Measurements from ENCODE around the gene CPN2. TPM values are rescaled to one million over a fixed set of nuclear protein-coding genes. Genes with fewer than 3 reads are reported as not detected.
A peak's percentile ranks its signal among the peaks of the same experiment; 100 is the strongest.

CPN2 gene
- total RNA-seq, 2 experiments from 2014 or later, result not detected

DNA sequence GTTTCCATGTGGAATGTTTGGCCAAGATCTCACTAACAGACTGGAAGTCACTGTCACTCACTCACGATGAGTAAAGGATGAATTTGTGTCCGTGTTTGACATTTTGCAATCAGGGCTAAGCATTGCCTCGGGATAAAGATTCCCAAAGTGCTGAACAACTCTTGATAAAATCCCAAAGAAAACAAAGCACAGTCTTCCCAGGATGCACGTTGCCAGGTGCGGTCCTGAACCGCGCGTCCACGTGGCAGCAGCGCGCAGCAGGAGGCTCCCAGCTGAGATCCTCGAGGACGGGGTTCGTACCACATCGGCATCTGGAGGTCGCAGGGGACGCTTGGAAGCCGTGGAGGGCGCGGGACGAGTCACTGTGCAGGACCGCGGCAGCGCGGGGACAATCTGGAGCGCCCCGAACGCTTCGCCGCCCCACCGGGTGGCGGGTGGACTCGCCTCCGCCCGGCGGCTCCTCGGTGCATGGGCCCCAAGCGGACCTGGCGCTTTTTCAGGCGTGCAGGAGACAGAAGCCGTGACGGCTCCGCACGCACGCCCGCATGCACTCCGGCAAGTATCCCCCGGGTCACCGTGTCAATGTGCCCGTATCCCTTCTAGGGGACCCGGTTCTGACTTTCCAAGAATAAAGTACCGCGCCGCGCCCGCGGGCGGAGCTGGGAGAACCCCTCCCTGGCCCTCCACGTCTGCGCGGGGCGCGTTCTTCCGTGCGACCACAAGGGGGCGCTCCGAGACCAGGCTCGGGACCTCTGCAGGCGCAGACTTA lies 17.7 kb downstream of the CPN2 start:
- Mint-ChIP-seq H3K4me1 (ENCODE audit: low read depth) (peaks cover 8% of the 10 kb centered on the region), H3K27ac (no peak overlapping the region), H3K27me3 (ENCODE audit: low read depth) (peaks cover 18% of the 10 kb centered on the region), H3K9me3 (ENCODE audit: insufficient read depth) (no peaks in the 10 kb centered on the region), H3K36me3 (ENCODE audit: low read depth) (no peaks in the 10 kb centered on the region), H3K4me3 (peak overlapping the region; percentile 71)
- DNase-seq (peak; percentile 91), ATAC-seq (peak; percentile 98)
- ChIA-PET POLR2A (interaction anchor here (1.3 kb wide), 1 partner anchor 64 kb away, joined by 3 read pairs; no protein-coding TSS in a partner anchor), CTCF (interaction anchor here (0.6 to 4.0 kb wide), 23 partner anchors 8 to 668 kb away, joined by 3 to 33 read pairs (median 4); no protein-coding TSS in a partner anchor)

DNA sequence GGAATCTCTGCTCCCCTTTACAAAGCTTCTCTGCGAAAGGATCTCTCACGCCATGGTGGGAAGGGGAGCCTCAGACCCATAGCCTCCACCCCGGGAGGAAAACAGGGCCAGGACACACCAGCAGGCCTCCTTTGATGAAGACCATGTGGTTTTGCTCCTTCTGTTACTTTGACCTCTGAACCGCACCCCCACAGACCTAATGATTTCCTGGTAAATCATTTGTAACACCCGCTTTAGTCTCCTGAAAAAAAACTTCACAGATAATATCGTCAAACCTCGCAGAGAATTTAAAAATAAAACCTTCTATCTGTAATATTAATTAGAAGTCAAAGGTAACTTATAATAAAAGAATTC lies 18.3 kb downstream of the CPN2 start:
- no peak for ATAC-seq
- Mint-ChIP-seq H3K4me1 (ENCODE audit: low read depth) (peaks cover 8% of the 10 kb centered on the region), H3K27me3 (ENCODE audit: low read depth) (peaks cover 18% of the 10 kb centered on the region), H3K4me3 (peak overlapping the region; percentile 48), H3K9me3 (ENCODE audit: insufficient read depth) (no peaks in the 10 kb centered on the region), H3K27ac (no peak overlapping the region), H3K36me3 (ENCODE audit: low read depth) (no peaks in the 10 kb centered on the region)
- DNase-seq, result no peak
- POLR2A ChIA-PET, result interaction anchor here (1.3 kb wide), 1 partner anchor 65 kb away, joined by 3 read pairs; no protein-coding TSS in a partner anchor
- CTCF ChIA-PET, result interaction anchor here (1.1 to 4.0 kb wide), 9 partner anchors 10 to 265 kb away, joined by 3 to 33 read pairs (median 8); no protein-coding TSS in a partner anchor

DNA sequence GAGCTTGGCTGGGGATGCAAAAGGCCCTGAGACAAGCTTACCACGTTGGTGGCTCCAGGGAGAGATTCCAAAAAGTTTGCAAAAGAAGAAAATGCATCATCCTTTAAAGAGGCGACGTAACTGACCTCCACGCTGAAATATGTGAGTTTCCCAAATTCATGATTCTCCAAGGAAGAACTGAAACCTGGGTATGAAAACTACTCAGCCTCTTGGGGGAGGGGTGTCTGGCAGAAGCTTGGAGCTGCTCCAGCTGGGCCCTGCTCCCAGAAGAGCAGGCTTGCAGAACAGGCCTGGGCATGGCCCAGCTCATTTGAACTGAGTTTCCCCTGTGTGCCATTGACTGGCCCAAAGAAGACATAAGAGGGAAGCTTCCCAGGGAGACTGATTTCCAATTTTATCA lies 20.5 kb downstream of the CPN2 start:
- ChIA-PET POLR2A (no interaction called here), CTCF (interaction anchor here (0.7 to 1.7 kb wide), 6 partner anchors 13 to 142 kb away, joined by 3 to 9 read pairs (median 4); no protein-coding TSS in a partner anchor)
- H3K27ac Mint-ChIP-seq, result no peak overlapping the region
- DNase-seq (no peak), ATAC-seq (no peak)
- H3K27me3 Mint-ChIP-seq (ENCODE audit: low read depth), result peaks cover 18% of the 10 kb centered on the region
- H3K36me3 Mint-ChIP-seq (ENCODE audit: low read depth), result no peaks in the 10 kb centered on the region
- peaks cover 8% of the 10 kb centered on the region for H3K4me1 Mint-ChIP-seq (ENCODE audit: low read depth)
- H3K9me3 Mint-ChIP-seq (ENCODE audit: insufficient read depth), result no peaks in the 10 kb centered on the region
- no peak overlapping the region for H3K4me3 Mint-ChIP-seq

DNA sequence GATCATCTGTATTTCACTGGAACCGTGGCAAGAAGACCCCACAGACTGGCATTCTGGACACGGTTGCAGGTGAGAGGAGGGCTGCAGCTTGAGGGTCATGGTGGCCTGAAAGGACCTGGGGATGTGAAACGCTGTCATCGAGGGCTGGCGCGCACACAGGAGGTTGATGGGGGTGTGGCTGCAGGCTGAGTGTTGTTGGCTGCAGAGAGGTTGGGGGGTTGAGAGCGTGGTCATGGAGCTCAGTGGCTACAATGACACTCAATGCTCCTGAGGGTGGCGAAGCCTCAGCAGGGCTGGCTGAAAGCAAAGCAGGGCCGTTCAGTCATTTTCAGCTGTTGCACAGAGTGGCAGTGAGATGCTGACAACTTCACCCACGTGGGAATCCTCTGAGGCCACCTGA lies 21.0 kb downstream of the CPN2 start:
- ChIA-PET POLR2A (no interaction called here), CTCF (interaction anchor here (0.7 to 1.7 kb wide), 6 partner anchors 14 to 142 kb away, joined by 3 to 9 read pairs (median 4); no protein-coding TSS in a partner anchor)
- H3K36me3 Mint-ChIP-seq (ENCODE audit: low read depth), result no peaks in the 10 kb centered on the region
- H3K4me3 Mint-ChIP-seq, result no peak overlapping the region
- H3K27me3 Mint-ChIP-seq (ENCODE audit: low read depth), result peaks cover 18% of the 10 kb centered on the region
- DNase-seq, result no peak
- H3K4me1 Mint-ChIP-seq (ENCODE audit: low read depth), result peaks cover 8% of the 10 kb centered on the region
- ATAC-seq, result no peak
- no peak overlapping the region for H3K27ac Mint-ChIP-seq
- no peaks in the 10 kb centered on the region for H3K9me3 Mint-ChIP-seq (ENCODE audit: insufficient read depth)

DNA sequence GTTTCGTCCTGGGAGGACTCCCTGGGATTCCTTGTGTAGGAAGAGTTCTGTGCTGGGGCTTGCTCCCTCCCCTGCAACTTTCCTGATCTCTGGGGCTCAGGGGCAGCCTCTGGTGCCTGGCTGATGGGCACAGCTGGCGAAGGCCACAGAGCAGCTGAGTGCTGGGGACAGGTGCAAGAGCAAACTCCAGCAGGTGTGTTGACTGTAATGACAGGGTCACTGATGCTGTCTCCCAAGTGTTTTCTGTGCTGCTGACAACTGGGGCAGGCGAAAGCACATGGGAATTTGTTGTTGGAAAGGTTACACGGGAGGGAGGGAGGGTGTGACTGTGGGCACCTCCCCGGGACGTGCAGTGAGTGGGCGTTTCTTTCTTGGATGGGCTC lies 21.6 kb downstream of the CPN2 start:
- POLR2A ChIA-PET, result no interaction called here
- Mint-ChIP-seq H3K27me3 (ENCODE audit: low read depth) (peaks cover 18% of the 10 kb centered on the region), H3K36me3 (ENCODE audit: low read depth) (no peaks in the 10 kb centered on the region), H3K4me1 (ENCODE audit: low read depth) (peaks cover 8% of the 10 kb centered on the region), H3K27ac (no peak overlapping the region), H3K4me3 (no peak overlapping the region), H3K9me3 (ENCODE audit: insufficient read depth) (no peaks in the 10 kb centered on the region)
- ATAC-seq (no peak), DNase-seq (no peak)
- CTCF ChIA-PET, result interaction anchor here (1.4 to 1.7 kb wide), 2 partner anchors 14 to 143 kb away, joined by 4 to 9 read pairs (median 7); no protein-coding TSS in a partner anchor

DNA sequence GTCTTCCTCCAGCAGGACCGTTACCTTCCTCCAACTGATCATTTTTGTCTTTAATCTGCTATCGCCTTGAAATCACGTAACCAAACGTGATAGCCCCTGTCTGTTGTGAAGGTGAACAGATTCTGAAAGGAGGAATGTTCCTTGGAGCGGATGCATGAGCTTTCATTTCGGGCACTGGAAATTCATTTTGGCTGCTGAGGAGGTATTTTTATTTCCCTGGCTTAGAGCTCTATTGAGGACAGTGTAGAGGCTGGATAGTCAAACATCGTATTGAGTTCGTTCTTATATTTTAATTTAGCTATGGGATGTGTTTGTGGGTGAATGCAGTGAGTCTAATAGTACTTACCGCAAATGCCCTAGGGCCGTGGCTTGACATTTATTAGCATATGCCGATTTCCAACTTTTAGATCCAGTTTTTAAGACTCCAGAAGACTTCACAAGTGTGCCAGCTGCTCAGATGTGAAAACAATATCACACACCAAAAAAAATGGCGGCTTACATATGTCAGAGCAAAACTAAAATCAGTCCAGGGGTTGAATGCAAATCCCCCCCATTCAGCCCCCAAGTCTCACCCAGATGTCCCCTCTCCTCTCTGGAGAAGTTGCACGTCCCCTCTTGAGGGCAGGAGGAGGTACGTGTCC lies 22.1 kb downstream of the CPN2 start:
- no peak for DNase-seq
- ChIA-PET CTCF (interaction anchor here (1.4 to 1.7 kb wide), 2 partner anchors 15 to 143 kb away, joined by 4 to 7 read pairs; no protein-coding TSS in a partner anchor), POLR2A (no interaction called here)
- Mint-ChIP-seq H3K9me3 (ENCODE audit: insufficient read depth) (no peaks in the 10 kb centered on the region), H3K4me3 (peak overlapping the region; percentile 16), H3K27me3 (ENCODE audit: low read depth) (peaks cover 18% of the 10 kb centered on the region), H3K4me1 (ENCODE audit: low read depth) (peaks cover 7% of the 10 kb centered on the region), H3K27ac (no peak overlapping the region), H3K36me3 (ENCODE audit: low read depth) (no peaks in the 10 kb centered on the region)
- no peak for ATAC-seq

DNA sequence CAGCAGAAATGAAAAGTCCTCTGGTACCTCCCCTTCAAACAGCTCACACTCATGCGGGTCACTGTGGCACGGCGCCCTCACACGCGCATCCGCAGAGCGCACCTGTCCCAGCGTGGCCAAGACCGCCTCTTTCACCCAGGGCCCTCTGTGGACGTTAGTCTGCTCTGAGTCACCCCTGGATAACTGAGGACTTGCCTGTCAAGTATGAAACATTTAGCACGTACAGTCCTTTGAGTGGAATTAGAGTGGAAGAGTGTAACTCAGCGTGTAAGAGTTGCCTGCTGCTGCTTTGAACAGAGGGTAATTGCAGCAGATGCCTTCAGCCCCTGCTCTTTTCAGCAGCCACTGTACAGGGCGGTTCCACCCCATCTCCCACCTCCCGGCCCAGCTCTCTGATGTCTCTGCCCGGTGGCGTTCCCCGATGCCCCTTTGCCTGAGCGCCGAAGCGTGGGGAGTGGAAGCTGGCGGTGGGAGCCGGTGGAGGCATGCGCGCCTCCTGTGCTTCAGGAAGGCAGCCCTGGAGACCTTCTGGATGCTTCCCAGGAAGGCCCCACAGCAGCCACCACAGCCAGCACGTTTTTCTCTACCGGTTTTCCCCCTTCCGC lies 23.0 kb downstream of the CPN2 start:
- CTCF ChIA-PET, result interaction anchor here (1.4 kb wide), 1 partner anchor 16 kb away, joined by 7 read pairs; no protein-coding TSS in a partner anchor
- H3K27ac Mint-ChIP-seq, result peak overlapping the region; percentile 35
- peaks cover 3% of the 10 kb centered on the region for H3K4me1 Mint-ChIP-seq (ENCODE audit: low read depth)
- peaks cover 13% of the 10 kb centered on the region for H3K27me3 Mint-ChIP-seq (ENCODE audit: low read depth)
- peak overlapping the region; percentile 16 for H3K4me3 Mint-ChIP-seq
- no peaks in the 10 kb centered on the region for H3K9me3 Mint-ChIP-seq (ENCODE audit: insufficient read depth)
- POLR2A ChIA-PET, result no interaction called here
- peak; percentile 42 for ATAC-seq
- DNase-seq, result peak; percentile 47
- H3K36me3 Mint-ChIP-seq (ENCODE audit: low read depth), result no peaks in the 10 kb centered on the region

DNA sequence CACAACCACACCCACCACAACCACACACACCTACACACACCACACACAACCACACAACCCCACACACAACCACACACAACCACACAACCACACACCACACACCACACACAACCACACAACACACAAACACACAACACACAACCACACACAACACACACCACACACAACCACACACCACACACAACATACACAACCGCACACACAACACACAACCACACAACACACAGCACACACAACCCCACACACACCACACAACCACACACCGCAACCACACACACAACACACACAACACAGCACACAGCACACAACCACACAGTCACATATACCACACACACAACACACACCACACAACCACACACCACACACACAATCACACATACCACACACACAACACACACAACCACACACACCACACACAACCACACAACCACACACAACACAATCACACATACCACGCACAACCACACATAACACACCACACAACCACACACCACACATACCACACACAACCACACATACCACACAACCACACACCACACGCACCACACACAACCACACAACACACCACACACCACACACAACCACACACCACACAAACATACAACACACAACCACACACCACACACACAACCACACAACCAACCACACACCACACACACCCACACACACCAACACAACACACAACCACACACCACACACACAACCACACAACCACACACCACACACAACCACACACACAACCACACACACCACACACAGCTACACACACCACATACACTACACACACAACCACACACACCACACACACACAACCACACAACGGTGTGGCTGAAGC lies 23.7 kb downstream of the CPN2 start:
- DNase-seq (no peak), ATAC-seq (no peak)
- H3K9me3 Mint-ChIP-seq (ENCODE audit: insufficient read depth), result no peaks in the 10 kb centered on the region
- H3K4me3 Mint-ChIP-seq, result no peak overlapping the region
- peaks cover 13% of the 10 kb centered on the region for H3K27me3 Mint-ChIP-seq (ENCODE audit: low read depth)
- H3K27ac Mint-ChIP-seq, result no peak overlapping the region
- H3K36me3 Mint-ChIP-seq (ENCODE audit: low read depth), result no peaks in the 10 kb centered on the region
- ChIA-PET POLR2A (no interaction called here), CTCF (no interaction called here)
- H3K4me1 Mint-ChIP-seq (ENCODE audit: low read depth), result no peaks in the 10 kb centered on the region

DNA sequence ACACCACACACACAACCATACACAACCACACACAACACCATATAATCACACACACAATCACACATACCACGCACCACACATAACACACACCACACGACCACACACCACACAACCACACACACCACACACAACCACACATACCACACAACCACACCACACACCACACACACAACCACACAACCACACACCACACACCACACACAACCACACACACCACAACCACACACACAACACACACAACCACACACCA lies 24.2 kb downstream of the CPN2 start:
- CTCF ChIA-PET, result no interaction called here
- Mint-ChIP-seq H3K4me3 (no peak overlapping the region), H3K36me3 (ENCODE audit: low read depth) (no peaks in the 10 kb centered on the region), H3K27me3 (ENCODE audit: low read depth) (peaks cover 16% of the 10 kb centered on the region), H3K9me3 (ENCODE audit: insufficient read depth) (no peaks in the 10 kb centered on the region), H3K4me1 (ENCODE audit: low read depth) (no peaks in the 10 kb centered on the region), H3K27ac (no peak overlapping the region)
- DNase-seq (no peak), ATAC-seq (no peak)
- POLR2A ChIA-PET, result no interaction called here

DNA sequence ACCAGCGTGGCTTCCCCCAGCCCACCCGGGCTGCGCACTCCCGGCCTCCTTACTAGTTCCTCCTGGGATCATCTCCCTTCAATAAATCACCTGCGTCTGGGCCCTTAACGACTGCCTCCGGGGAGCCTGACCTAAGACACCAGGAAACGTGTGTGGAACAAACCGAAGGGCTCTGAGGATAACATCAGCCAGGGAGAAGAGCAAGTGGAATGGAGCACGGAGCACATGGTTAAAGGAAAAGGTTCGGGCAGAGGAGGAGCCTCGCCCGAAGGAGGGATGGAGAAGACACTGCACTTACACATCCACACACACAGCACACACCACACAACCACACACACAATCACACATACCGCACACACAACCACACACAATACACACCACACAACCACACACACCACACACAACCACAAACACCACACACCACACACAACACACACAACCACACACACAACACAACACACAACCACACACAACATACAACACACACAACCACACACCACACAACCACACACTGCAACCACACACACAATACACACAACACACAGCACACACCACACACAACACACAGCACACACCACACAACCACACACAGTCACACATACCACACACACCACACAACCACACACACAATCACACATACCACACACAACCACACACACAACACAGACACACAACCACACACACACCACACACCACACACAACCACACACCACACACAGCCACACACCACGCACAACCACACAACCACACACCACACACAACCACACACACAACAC lies 24.7 kb downstream of the CPN2 start:
- peaks cover 12% of the 10 kb centered on the region for H3K27me3 Mint-ChIP-seq (ENCODE audit: low read depth)
- ATAC-seq, result no peak
- no peak for DNase-seq
- CTCF ChIA-PET, result no interaction called here
- POLR2A ChIA-PET, result no interaction called here
- H3K36me3 Mint-ChIP-seq (ENCODE audit: low read depth), result no peaks in the 10 kb centered on the region
- H3K4me1 Mint-ChIP-seq (ENCODE audit: low read depth), result no peaks in the 10 kb centered on the region
- H3K9me3 Mint-ChIP-seq (ENCODE audit: insufficient read depth), result no peaks in the 10 kb centered on the region
- H3K27ac Mint-ChIP-seq, result no peak overlapping the region
- no peak overlapping the region for H3K4me3 Mint-ChIP-seq

Measured in activated CD8-positive, alpha-beta T cell treated with anti-CD3 and anti-CD28 coated beads, Interleukin-2, amount 10 ng/mL, durations not matched to agents 7 days and 5 days (primary cell).